Activated CD4-positive, alpha-beta T cell treated with anti-CD3 and anti-CD28 coated beads for 4 hours (primary cell): ENCODE results near the gene MAMLD1.
"Not testable (repeated sequence)": the region's sequence is repeated elsewhere in the genome, so short reads cannot be mapped to it uniquely, and the experiment has no call there.

Experiments used
- DNase-seq, 2 donors: peaks; one replicate each; pipeline ENCODE4 v3.0.0-alpha.2; 2020

Gene MAMLD1

GRCh38 chrX:150362599-150363481 lies at the start of gene MAMLD1:
Gene MAMLD1 (plus strand): TSS chrX:150363317. CDS start chrX:150445517, 82,200 bp downstream.
- peak; percentile 42 to 61 for DNase-seq

- no peak for DNase-seq
Measured at GRCh38 chrX:150313514-150313913, 49.6 kb upstream of the MAMLD1 start.

- no peak for DNase-seq
Measured at GRCh38 chrX:150314186-150314585, 48.9 kb upstream of the MAMLD1 start.

- DNase-seq, result no peak
Measured at GRCh38 chrX:150316564-150316963, 46.6 kb upstream of the MAMLD1 start.

- no peak for DNase-seq
Measured at GRCh38 chrX:150323020-150323419, 40.1 kb upstream of the MAMLD1 start.

GRCh38 chrX:150324035-150324728 lies 38.9 kb upstream of the MAMLD1 start:
- no peak for DNase-seq

GRCh38 chrX:150324919-150325318 lies 38.2 kb upstream of the MAMLD1 start:
- no peak for DNase-seq

GRCh38 chrX:150326541-150327247 lies 36.4 kb upstream of the MAMLD1 start:
- DNase-seq, result no peak

GRCh38 chrX:150329282-150329681 lies 33.8 kb upstream of the MAMLD1 start:
- no peak for DNase-seq

- no peak for DNase-seq
Measured at GRCh38 chrX:150329868-150330267, 33.2 kb upstream of the MAMLD1 start.

GRCh38 chrX:150332023-150332422 lies 31.1 kb upstream of the MAMLD1 start:
- no peak for DNase-seq

GRCh38 chrX:150334100-150334499 lies 29.0 kb upstream of the MAMLD1 start:
- DNase-seq, result no peak

- DNase-seq, result no peak
Measured at GRCh38 chrX:150334981-150335380, 28.1 kb upstream of the MAMLD1 start.

GRCh38 chrX:150337026-150337425 lies 26.1 kb upstream of the MAMLD1 start:
- DNase-seq, result no peak

GRCh38 chrX:150337536-150337935 lies 25.6 kb upstream of the MAMLD1 start:
- no peak for DNase-seq

GRCh38 chrX:150338615-150339014 lies 24.5 kb upstream of the MAMLD1 start:
- no peak for DNase-seq

- no peak for DNase-seq
Measured at GRCh38 chrX:150339736-150340135, 23.4 kb upstream of the MAMLD1 start.

- not testable (repeated sequence) for DNase-seq
Measured at GRCh38 chrX:150340326-150340725, 22.8 kb upstream of the MAMLD1 start.

GRCh38 chrX:150347471-150347870 lies 15.6 kb upstream of the MAMLD1 start:
- DNase-seq, result no peak

- no peak for DNase-seq
Measured at GRCh38 chrX:150348365-150348764, 14.8 kb upstream of the MAMLD1 start.

GRCh38 chrX:150352114-150352513 lies 11.0 kb upstream of the MAMLD1 start:
- no peak for DNase-seq

- no peak for DNase-seq
Measured at GRCh38 chrX:150352581-150352980, 10.5 kb upstream of the MAMLD1 start.

- no peak for DNase-seq
Measured at GRCh38 chrX:150355913-150356312, 7.2 kb upstream of the MAMLD1 start.

GRCh38 chrX:150357790-150358189 lies 5.3 kb upstream of the MAMLD1 start:
- no peak for DNase-seq
